Measurements from ENCODE around the gene GRK3. TPM values are rescaled to one million over a fixed set of nuclear protein-coding genes. Genes with fewer than 3 reads are reported as not detected.

The GRK3 gene
- total RNA-seq, 1 experiment from 2014 or later: 14.6 TPM

DNA sequence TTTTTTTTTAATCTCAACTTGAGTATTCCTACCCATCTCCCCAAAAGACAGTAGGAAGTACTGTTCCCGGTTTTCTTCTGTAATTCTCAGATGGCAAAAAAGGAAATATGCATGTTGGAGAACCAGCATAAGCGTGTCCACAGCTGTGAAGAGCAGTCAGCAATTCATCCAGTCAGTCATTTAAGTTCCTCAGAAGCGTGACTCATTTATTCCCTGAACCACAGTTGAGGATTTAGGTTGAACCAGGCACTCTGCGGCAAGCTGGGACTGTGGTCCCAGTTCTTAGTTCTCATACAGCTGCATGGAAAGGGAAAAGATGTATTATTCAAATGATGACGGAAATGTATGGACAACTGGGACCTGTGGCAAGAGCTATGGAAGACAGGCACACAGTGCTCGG lies 116.5 kb downstream of the GRK3 start:
- Histone ChIP-seq H3K4me2 (ENCODE audit: low read length) (no peak overlapping the region), H3K9me3 (ENCODE audit: control insufficient read depth in 1 of 2, insufficient read depth in 1 of 2, low read depth in 1 of 2, low read length in 2 of 2) (no peaks in the 10 kb centered on the region), H3K36me3 (ENCODE audit: control insufficient read depth in 1 of 2, insufficient read depth in 2 of 2, low read length in 2 of 2) (no peaks in the 10 kb centered on the region), H3K9me2 (ENCODE audit: insufficient read depth) (no peaks in the 10 kb centered on the region), H3K4me3 (replicated peaks in 1 of 2; ENCODE audit: low read depth in 1 of 2, low read length in 2 of 2) (no peak overlapping the region), H2AFZ (ENCODE audit: low read depth, low read length, poor library complexity, severe bottlenecking) (no peak overlapping the region), H4K20me1 (ENCODE audit: insufficient read depth) (no peaks in the 10 kb centered on the region), H3K79me2 (ENCODE audit: insufficient read depth, low read length) (no peaks in the 10 kb centered on the region), H3K9ac (ENCODE audit: low read length) (no peak overlapping the region), H3K4me1 (ENCODE audit: control insufficient read depth in 1 of 2, insufficient read depth in 2 of 2, low read length in 2 of 2) (no peaks in the 10 kb centered on the region), H3K27me3 (ENCODE audit: insufficient read depth, low read length) (no peaks in the 10 kb centered on the region), H3K27ac (ENCODE audit: low read depth, low read length) (no peak overlapping the region)
- BruUV-seq (replicated peaks): no TSS peak
- ChIA-PET CTCF (interaction anchor here (0.7 kb wide), 1 partner anchor 13 kb away, joined by 3 read pairs; no protein-coding TSS in a partner anchor), POLR2A (no interaction called here), RAD21 (ENCODE audit: low non-redundant PET in 1 of 2, low total read pairs in 2 of 2, uncharacterized antibody in 2 of 2, unreplicated experiment in 2 of 2) (no interaction called here)
- DNase-seq (ENCODE audit: low read depth, low spot score) (no peak), ATAC-seq (no peak)
- TF ChIP-seq, protein P1, sequence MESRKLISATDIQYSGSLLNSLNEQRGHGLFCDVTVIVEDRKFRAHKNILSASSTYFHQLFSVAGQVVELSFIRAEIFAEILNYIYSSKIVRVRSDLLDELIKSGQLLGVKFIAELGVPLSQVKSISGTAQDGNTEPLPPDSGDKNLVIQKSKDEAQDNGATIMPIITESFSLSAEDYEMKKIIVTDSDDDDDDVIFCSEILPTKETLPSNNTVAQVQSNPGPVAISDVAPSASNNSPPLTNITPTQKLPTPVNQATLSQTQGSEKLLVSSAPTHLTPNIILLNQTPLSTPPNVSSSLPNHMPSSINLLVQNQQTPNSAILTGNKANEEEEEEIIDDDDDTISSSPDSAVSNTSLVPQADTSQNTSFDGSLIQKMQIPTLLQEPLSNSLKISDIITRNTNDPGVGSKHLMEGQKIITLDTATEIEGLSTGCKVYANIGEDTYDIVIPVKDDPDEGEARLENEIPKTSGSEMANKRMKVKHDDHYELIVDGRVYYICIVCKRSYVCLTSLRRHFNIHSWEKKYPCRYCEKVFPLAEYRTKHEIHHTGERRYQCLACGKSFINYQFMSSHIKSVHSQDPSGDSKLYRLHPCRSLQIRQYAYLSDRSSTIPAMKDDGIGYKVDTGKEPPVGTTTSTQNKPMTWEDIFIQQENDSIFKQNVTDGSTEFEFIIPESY (IDR thresholded peaks at IDR 0.05; ENCODE audit: extremely low read depth, insufficient replicate concordance, low read length): no peak
- TF ChIP-seq MAX (IDR thresholded peaks at IDR 0.05) (no peak), ZNF274 (IDR thresholded peaks at IDR 0.05; ENCODE audit: low read depth, low read length) (no peak), FOSL1 (IDR thresholded peaks at IDR 0.05; ENCODE audit: low read depth) (no peak), ZFX (IDR thresholded peaks at IDR 0.05) (no peak), EGR1 (IDR thresholded peaks at IDR 0.05; ENCODE audit: low read depth) (no peak), CTCF (IDR thresholded peaks at IDR 0.05 in 2 of 3, conservative IDR thresholded peaks at IDR 0.05 in 1 of 3; ENCODE audit: borderline replicate concordance in 1 of 3, insufficient read depth in 1 of 3, low read depth in 2 of 3, low read length in 2 of 3) (no peak), JUND (IDR thresholded peaks at IDR 0.05) (no peak), SRF (IDR thresholded peaks at IDR 0.05; ENCODE audit: low read depth) (no peak), EZH2phosphoT487 (IDR thresholded peaks at IDR 0.05; ENCODE audit: borderline replicate concordance) (no peak), CBX3 (IDR thresholded peaks at IDR 0.05; ENCODE audit: low read depth) (no peak), ELF1 (IDR thresholded peaks at IDR 0.05; ENCODE audit: borderline replicate concordance, low read depth) (no peak), SP1 (IDR thresholded peaks at IDR 0.05; ENCODE audit: low read depth) (no peak)
- TF ChIP-seq, protein P2, sequence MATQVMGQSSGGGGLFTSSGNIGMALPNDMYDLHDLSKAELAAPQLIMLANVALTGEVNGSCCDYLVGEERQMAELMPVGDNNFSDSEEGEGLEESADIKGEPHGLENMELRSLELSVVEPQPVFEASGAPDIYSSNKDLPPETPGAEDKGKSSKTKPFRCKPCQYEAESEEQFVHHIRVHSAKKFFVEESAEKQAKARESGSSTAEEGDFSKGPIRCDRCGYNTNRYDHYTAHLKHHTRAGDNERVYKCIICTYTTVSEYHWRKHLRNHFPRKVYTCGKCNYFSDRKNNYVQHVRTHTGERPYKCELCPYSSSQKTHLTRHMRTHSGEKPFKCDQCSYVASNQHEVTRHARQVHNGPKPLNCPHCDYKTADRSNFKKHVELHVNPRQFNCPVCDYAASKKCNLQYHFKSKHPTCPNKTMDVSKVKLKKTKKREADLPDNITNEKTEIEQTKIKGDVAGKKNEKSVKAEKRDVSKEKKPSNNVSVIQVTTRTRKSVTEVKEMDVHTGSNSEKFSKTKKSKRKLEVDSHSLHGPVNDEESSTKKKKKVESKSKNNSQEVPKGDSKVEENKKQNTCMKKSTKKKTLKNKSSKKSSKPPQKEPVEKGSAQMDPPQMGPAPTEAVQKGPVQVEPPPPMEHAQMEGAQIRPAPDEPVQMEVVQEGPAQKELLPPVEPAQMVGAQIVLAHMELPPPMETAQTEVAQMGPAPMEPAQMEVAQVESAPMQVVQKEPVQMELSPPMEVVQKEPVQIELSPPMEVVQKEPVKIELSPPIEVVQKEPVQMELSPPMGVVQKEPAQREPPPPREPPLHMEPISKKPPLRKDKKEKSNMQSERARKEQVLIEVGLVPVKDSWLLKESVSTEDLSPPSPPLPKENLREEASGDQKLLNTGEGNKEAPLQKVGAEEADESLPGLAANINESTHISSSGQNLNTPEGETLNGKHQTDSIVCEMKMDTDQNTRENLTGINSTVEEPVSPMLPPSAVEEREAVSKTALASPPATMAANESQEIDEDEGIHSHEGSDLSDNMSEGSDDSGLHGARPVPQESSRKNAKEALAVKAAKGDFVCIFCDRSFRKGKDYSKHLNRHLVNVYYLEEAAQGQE (IDR thresholded peaks at IDR 0.05; ENCODE audit: low read depth): no peak
- intact Hi-C loops (cut with micrococcal nuclease): no loop called here
